GM12865 (cell line): ENCODE data around the gene CADPS2.
A peak's percentile ranks its signal among the peaks of the same experiment; 100 is the strongest.

ENCODE experiments used
- DNase-seq: peaks from one replicate; pipeline ENCODE4 v3.0.0; 2010; ENCODE audit warnings: low read depth
- H3K4me3 ChIP-seq: 2 replicates; pipeline ENCODE4 v1.5.1; 2011; ENCODE audit warnings: mild to moderate bottlenecking, low read depth, low read length, control low read depth
- CTCF ChIP-seq: IDR thresholded peaks from 2 replicates; pipeline ENCODE4 v1.5.1; 2011; ENCODE audit warnings: low read length, control low read depth, low read depth, inconsistent platforms; ENCODE audit not compliant: insufficient read depth; ENCODE audit errors: missing control alignments

The CADPS2 gene

GRCh38 chr7:122556873-122557542 lies 329.3 kb downstream of the CADPS2 start:
- DNase-seq, result no peak
- no peak for TF ChIP-seq CTCF
- no peak overlapping the region for H3K4me3 ChIP-seq

GRCh38 chr7:122556219-122556618 lies 330.0 kb downstream of the CADPS2 start:
- TF ChIP-seq CTCF, result no peak
- no peak for DNase-seq

GRCh38 chr7:122553761-122554160 lies 332.5 kb downstream of the CADPS2 start:
- TF ChIP-seq CTCF, result no peak
- no peak overlapping the region for H3K4me3 ChIP-seq
- no peak for DNase-seq

More at GRCh38 chr7:122556219-122556618, 330.0 kb downstream of the CADPS2 start:
- no peak overlapping the region for H3K4me3 ChIP-seq

- no peak for TF ChIP-seq CTCF
- H3K4me3 ChIP-seq, result no peak overlapping the region
- DNase-seq, result no peak
Observed at GRCh38 chr7:122552769-122553168, 333.5 kb downstream of the CADPS2 start.

GRCh38 chr7:122550545-122550944 lies 335.7 kb downstream of the CADPS2 start:
- no peak overlapping the region for H3K4me3 ChIP-seq
- no peak for DNase-seq
- TF ChIP-seq CTCF, result peak; percentile 1

- TF ChIP-seq CTCF, result no peak
- DNase-seq, result no peak
- H3K4me3 ChIP-seq, result no peak overlapping the region
Observed at GRCh38 chr7:122549578-122549977, 336.7 kb downstream of the CADPS2 start.

GRCh38 chr7:122546496-122546895 lies 339.8 kb downstream of the CADPS2 start:
- no peak for TF ChIP-seq CTCF
- no peak overlapping the region for H3K4me3 ChIP-seq
- DNase-seq, result no peak
